Right lung (tissue), 5 donors: ENCODE data around the gene NUMA1. TPM values are rescaled to one million over a fixed set of nuclear protein-coding genes. Genes with fewer than 3 reads are reported as not detected.

Source experiments
- DNase-seq, 2 donors: peaks; one replicate each; pipeline ENCODE4 v3.0.0-alpha.2; 2013
- polyA plus RNA-seq, 5 donors: library from polyadenylated mRNA; unstranded; fragments of 120-200 nt; gene quantifications; one replicate each; pipeline versions ENCODE4 v1.2.1 to v1.2.3, GENCODE V29; 2013; ENCODE audit warnings: inconsistent platforms in 1 of 5, low replicate concordance in 1 of 5; ENCODE audit not compliant: insufficient read length in 5 of 5, insufficient read depth in 1 of 5

Gene NUMA1
- polyA plus RNA-seq, 5 donors = 285 to 353 (median 311) TPM

DNA sequence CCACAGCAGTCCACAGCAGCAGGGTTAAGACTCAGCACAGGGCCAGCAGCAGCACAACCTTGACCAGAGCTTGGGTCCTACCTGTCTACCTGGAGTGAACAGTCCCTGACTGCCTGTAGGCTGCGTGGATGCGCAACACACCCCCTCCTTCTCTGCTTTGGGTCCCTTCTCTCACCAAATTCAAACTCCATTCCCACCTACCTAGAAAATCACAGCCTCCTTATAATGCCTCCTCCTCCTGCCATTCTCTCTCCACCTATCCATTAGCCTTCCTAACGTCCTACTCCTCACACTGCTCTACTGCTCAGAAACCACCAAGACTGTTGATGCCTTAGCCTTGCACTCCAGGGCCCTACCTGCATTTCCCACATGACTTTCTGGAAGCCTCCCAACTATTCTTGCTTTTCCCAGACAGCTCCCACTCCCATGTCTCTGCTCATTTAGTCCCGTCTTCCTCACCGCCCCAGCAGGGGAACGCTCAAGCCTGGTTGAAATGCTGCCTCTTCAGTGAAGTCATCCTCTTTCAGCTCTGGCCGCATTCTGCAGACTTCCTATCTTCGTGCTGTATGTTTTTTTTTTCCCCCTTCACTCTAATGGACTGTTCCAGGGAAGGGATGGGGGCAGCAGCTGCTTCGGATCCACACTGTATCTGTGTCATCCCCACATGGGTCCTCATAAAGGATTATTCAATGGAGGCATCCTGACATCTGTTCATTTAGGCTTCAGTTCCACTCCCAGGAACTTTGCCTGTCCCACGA lies 78.3 kb downstream of the NUMA1 start:
- no peak for DNase-seq

DNA sequence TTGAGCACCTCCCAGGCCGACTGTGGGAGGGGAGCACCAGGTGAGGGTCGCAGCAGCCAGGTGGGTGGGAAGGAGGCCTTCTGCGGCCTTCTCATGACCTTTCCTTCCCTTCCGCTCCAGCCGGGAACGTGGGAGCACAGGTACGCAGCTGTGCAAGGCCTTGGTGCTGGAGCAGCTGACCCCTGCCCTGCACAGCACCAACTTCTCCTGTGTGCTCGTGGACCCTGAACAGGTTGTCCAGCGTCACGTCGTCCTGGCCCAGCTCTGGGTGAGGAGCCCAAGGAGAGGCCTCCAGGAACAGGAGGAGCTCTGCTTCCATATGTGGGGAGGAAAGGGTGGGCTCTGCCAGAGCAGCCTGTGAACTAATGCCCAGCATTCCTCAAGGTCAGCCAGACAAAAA lies 79.1 kb downstream of the NUMA1 start:
- DNase-seq = no peak

DNA sequence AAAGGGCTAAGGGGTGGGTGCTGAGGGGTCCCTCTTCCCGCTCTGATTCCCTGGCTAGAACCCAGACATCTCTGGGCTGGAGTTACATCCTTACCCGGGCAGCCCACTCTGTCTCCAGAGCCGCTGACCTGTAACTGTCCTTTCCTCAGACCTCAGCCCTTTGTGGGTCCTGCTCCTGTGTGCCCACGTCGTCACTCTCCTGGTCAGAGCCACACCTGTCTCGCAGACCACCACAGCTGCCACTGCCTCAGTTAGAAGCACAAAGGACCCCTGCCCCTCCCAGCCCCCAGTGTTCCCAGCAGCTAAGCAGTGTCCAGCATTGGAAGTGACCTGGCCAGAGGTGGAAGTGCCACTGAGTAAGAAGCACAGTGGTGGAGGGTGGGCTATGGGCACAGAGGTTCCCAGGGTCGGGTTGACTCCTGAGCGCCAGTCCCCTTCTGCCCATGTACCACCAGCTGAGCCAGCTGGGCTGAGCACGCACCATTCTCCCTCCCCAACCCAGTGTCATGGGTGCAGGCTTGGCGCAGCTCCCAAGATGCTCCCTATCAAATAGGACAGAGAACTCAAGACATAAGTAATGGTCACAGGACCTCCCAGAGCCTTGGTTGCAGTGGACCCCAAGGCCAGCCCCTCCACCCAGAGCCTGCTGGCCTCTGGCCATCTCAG lies 80.0 kb downstream of the NUMA1 start:
- no peak for DNase-seq

DNA sequence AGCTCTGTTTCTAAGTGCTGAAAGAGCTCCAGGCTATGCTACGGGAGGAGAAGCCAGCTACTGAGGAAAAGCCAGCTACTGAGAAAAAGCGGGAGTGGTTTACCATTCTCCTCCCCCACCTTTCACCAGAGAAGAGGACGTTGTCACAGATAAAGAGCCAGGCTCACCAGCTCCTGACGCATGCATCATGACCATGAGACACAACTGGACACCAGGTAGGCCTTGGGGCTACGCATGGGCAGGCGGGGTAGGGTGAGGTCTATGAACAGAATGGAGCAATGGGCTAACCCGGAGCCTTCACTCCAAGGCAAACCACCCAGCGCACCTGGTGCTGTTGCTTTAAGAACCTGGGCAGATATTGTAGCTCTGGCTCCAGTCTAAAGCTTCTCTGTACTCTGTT lies 80.5 kb downstream of the NUMA1 start:
- DNase-seq = no peak

DNA sequence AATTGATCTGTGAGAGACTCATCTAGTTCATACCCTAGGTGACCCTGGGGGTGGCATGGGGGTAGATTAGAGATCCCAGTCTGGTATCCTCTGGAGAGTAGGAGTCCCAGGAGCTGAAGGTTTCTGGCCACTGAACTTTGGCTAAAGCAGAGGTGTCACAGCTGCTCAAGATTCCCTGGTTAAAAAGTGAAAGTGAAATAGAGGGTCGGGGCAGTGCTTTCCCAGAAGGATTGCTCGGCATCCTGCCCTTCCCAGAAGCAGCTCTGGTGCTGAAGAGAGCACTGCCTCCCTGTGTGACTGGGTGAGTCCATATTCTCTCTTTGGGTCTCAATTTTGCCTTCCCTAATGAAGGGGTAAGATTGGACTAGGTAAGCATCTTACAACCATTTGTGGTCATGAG lies 81.0 kb downstream of the NUMA1 start:
- no peak for DNase-seq

DNA sequence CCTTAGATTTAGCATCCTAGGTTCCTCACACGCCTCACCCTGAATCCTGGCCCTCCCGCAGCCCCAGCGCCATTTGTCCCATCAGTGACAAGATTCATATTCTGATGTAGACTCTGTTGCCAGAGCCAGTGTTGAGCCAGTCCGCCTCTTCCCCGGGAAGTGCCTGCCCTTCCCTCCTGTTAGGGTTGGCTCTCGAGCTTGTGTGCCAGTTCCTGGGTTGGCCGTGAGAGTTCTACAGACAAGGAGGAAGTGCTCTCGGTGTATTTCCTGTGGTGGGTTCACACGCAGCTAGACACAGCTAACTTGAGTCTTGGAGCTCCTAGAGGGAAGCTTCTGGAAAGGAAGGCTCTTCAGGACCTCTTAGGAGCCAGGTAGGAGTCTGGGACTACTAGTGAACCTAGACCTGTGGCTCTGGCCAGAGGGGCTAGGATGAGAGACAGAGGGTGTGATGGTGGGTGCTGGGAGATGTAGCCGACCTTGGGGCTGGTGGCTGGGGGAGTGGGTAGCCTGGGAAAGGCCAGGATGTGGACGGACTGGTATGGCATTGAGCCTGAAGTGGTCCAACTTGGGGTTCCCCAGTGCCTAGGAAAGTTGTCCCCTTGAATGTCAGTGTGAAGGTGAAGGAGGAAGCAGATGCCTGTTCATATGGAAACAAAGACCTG lies 81.6 kb downstream of the NUMA1 start, which contains the start of gene IL18BP:
Gene IL18BP, plus strand, starts transcription at position 261 of the 662 bp plus-strand sequence. CDS start 1,076 bp downstream, outside the sequence.
- DNase-seq = no peak

DNA sequence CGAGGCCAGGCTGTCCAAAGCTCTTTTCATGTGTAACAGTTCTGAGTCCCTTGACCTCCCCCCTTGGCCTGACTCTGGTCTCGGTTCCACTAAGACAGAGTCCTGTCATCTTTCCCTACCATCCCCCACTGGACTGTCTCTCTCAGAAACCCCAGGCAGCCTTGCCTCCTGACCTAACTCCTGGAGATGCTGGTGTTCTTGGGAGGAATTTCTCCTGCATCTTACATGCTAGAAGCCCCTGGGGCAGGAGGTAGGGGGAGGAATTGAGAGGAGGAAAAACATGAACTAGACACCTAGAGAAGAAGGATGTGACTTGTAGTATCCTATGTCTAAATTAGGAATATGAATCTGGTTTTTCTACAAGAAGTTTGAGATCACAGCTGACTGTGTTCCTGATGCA lies 82.3 kb downstream of the NUMA1 start:
- no peak for DNase-seq

DNA sequence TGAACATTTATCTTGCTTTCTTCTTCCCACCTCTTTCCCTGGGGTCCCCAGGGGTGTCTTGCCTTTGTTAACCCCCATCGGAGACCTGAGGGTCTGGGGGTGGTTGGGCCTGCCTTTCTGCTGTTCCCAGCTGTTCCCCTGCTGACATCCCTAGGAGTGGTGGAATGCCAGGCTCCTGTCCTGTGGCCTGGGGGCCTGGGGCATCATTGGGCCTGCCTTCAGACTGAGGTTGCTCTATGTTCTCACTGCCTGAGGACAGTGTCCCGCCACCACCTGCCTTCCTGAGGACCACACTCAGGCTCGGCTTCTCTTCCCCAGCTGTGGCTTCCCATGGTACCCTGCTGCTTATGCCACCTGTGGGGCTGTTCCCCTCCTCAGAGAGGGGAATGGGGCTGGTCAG lies 82.7 kb downstream of the NUMA1 start:
- DNase-seq = no peak

DNA sequence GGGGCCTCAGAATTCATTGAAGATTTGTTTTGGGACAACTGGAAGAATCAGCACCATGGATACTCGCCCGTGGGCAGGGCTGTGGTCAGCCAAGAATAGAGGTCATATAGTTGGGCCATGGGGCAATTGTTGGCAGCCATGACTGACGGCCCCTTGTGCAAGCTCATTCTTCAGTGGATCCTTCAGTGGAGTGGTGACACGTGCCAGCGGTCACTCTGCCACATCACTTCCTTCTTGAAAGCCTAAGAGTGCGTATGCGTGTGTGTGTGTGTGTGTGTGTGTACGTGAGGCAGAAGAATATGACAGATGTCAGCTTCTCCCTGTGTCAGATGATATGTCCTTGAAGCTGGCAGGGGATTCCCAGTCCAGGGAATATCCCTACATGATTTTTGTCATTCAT lies 83.4 kb downstream of the NUMA1 start:
- DNase-seq = no peak

DNA sequence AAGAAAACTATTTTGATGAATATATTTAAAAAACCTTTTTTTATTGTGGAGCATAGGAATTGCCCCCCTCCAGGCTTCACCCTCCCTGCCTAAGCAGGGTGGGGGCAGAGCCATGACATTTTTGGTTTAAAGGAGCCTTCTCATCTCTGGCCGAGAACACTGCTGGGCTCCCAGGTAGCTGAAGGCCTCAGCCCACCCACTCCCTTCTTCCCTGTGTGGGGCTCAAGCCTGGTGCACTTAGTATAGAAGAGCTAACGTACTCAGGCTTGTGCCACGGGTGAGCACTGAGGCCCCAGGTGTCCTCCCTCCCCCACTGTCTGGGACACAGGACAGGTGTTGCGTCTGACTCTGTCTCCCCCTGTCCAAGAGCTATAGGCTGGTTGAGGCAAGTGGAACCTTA lies 83.8 kb downstream of the NUMA1 start:
- no peak for DNase-seq

DNA sequence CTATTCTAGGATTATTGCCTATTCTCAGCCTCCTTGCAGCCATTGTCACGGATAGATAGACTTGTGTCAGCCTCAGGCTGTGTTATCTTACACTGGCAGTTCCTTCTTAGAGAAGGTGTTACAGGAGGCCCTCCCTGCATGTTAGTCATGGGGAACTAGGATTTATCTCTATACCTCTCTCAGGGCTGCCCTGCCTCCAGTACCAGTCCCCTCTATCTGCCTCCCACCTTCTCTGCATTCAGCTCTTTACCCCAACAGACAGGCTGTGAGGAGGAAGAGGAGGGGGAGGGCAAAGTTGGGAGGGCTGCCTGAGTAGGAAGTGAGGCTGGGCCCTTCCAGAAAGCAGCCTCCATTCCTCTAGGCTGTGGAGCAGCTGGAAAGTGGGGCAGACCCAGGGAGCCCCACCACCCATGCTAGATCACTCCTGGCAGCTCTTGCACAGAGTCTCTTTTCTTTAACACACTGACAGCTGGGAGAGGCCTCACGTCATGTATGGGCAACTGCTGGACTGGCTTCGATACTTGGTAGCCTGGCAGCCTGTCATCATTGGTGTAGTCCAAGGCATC lies 84.5 kb downstream of the NUMA1 start:
- DNase-seq = no peak

DNA sequence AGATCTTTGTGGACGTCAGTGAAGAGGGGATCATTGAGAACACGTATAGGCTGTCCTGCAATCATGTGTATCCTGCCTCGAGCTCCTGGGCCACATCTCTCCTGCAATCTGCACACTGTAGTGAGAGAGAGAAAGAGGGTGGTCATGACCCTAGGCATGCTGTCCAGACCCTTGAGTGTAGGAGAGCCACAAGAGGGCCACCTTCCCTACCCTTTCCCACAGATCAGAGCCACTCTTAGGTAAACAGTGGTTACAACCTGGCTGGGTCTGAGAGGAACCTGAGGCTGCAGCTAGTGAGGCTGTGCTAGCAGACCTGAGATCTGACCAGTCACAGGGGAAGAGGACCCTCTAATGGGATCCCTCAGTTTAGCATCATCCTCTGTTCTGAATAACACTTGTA lies 85.6 kb downstream of the NUMA1 start:
- no peak for DNase-seq

DNA sequence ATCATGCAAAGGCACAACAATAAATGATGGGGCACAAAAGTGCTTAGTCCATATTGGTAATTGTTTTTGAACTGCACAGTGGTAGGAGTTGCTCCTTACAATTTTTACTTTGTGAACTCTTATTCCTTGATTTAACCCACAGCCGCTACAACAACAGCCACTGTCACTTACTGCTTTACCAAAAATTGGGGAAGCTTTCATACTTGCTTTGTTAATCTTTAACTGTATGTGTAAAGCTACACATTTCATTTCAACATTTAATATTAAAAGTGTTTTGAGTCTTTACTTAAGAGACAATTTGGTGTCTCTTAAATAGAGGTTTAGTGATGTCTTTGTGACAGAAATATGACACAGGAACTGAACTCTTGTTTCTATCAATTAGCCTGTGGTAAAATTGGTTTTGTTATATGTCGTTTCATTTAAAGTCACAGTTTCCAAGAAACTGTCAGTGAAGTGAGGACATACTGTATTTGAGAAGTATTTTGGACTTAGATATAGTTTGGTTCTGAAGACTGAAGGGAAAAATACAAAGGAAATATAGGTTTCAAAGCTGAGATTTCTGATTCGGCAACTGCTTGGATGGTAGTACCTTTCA lies 88.1 kb downstream of the NUMA1 start:
- DNase-seq = no peak

DNA sequence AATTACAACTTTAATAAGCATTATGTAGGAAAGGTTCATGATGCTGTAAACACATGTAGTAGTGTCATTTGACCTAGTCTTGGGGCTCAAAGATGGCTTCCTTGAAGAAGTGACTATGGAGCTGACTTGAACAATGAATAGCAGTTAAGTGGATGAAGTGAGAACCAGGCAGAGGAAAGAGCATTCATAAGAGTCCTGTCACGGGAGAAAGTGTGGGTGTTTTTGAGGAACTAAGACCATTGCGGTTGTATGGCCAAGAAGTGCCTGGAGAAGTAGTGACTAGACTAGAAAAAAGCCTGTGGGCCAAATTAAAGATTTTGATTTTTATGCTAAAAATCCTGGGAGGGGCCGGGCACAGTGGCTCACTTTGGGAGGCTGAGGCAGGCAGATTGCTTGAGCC lies 88.8 kb downstream of the NUMA1 start:
- DNase-seq = no peak

DNA sequence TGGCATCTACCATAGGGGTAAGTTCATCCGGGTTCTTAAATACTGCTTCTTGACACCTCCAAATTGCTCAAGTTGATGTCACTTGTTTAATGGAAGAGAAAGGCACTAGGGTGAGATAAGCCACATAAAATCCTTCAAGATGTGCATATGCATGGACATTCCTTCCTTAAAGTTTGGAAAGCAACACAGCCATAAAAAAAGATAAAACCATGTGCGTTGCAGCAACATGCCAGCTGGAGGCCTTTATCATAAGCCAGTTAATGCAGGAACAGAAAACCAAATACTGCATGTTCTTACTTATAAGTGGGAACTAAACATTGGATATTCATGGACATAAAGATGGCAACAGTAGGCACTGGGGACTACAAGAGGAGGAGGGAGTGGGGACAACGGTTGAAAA lies 89.6 kb downstream of the NUMA1 start:
- DNase-seq = no peak

DNA sequence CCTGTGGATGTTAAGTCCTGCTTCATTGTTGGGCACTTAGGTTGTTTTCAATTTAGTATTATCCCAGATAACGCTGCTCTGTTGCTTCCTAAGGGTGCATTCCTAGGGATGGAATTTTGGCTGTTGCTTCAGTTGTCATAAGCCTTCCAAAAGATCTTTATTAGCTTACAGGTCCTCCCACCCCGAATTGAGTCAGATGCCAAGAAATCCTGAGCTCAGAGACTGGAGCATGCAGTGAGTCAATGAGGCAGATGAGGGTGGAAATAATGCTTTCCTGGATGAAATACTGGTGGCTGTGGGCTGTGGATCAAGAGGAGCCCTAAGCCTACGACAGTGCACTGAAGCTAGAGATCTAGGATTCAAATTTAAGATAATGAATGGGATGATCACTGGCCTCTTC lies 92.3 kb downstream of the NUMA1 start:
- DNase-seq = no peak

DNA sequence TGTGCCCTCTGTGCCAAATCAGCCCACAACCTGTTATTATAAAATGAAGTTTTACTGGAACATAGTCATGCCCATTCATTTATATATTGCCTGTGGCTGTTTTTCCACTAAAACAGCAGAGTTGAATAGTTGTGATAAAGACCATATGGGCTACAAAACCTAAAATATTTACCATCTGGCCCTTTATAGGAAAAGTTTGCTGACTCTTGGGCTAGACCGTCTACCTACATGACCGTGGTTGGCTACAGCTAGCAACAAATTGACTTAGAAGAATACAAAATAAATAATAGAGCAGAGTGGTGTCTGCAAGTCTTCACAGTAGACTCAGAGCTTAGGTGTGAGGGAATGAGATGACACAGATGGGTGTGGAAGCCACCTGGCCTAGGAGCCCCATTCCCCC lies 92.8 kb downstream of the NUMA1 start:
- DNase-seq = no peak

DNA sequence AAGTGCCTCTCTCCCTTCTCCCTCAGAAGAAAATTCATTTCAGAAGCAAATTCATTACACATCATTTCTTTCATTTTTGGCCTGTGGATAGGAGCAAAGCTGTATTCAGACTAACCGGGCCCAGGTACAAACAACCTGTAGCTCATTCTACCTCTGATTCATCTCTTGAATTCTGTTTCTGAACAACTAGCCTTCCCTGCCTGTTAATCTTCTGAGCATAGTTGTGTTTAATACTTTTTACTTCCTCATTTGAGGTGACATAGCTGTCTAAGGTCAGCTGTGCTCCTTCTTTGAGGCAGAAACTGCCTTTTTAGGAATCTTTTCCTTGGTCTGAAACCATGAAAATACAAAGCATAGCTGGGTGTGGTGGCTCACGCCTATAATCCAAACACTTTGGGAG lies 94.2 kb downstream of the NUMA1 start:
- no peak for DNase-seq

DNA sequence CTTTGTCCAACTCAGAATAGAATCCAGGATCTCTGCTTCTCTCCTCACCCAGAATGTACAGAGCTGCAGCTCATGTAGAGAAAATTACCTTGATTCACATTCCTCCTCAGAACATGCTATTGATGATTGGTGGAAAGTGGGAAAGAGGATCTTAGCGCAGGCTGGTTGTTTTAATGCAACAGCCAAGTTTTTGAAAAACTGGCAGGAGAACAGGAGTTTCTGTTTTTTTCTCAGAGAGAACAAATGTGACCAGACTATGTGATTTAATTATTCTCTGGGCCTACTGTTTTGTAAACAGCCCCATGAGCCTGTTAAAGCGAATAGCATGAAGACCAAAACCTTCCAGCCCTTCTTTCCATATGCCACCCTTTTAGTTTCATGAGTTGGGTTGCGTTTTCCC lies 100.7 kb downstream of the NUMA1 start:
- no peak for DNase-seq

DNA sequence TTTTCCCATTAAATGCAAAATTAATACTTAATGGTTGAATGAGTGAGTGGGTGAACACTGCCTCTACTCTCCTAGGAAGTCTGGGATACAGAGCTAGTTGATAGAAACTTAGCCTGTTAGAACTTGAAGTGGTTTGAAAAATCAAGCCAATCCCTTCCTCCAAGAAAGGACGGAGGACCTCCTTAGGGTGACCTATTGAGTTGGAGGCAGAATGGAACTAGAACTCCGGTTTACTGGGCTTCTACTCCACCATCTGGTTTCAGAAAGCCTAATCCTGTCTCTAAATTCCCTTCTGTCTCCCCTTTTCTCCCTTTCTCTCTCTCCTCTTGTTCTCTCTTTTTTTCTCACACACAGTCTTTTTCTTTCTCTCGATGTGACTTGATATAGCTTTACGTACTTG lies 101.2 kb downstream of the NUMA1 start:
- no peak for DNase-seq

DNA sequence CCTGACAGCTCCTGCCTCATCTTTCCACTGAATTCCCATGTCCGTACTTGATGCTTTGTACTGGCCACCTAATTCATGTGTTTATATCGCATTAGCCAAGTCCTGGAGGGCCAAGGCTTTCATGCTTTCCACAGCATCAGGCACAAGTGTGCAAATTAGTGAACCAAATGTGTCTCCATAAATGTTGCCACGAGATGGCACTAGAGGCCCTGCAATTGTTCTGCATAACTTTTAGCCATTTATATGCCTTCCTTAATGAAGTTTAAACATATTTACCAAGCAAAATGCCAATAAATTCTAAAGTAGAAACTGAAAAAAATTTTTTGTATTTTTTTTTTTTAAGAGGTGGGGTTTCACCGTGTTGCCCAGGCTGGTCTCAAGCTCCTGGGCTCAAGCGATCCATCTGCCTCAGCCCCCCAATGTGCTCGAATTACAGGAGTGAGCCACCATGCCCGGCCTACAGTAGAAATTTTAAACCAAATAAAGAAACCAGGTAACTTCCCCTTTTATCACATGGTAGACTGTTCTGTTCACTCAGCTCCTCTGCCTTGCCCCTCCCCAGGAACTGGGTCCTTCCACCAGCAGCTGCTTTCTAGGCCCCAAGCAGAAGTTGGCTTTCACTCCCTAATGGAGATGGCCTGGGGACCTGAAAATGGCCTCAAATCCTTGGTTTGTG lies 102.5 kb downstream of the NUMA1 start:
- peak in 1 of 2 donors; percentile 48 for DNase-seq

DNA sequence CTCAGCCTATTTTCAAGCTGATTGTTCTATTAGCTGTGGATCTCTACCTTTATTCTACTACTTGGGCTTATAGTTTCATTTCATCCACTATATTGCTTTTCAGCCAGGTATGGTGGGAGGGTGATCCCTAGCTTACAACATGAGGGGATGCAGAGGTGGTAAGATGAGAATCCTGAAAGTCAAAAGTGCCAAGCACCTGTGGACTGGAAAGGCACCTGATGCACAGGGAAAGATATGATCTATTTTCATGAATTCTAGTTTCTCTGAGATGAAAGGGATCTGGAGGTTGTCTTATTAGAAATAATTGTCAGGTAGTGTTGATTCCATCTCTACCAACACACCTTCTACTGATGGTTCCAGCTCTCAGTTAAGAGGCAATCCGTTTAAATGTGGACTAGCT lies 103.3 kb downstream of the NUMA1 start:
- no peak for DNase-seq
